Keratinocyte (primary cell): ENCODE data around the gene CCDC141. TPM values are rescaled to one million over a fixed set of nuclear protein-coding genes. Genes with fewer than 3 reads are reported as not detected.
A peak's percentile ranks its signal among the peaks of the same experiment; 100 is the strongest.

ENCODE experiments used
- DNase-seq: peaks from one replicate; pipeline ENCODE4 v3.0.0-alpha.2; 2011; ENCODE audit warnings: low read depth, missing footprints, low spot score
- FAIRE-seq: peaks from 2 replicates; lab custom pipeline; 2011; peaks lifted over from hg19 to GRCh38; lab: Jason Lieb, UNC
- H2AFZ ChIP-seq: 2 replicates; pipeline ENCODE4 v1.6.0; 2012; ENCODE audit warnings: low read length, control low read depth, inconsistent platforms; ENCODE audit not compliant: control insufficient read depth
- H3K27ac ChIP-seq: 2 replicates; pipeline ENCODE4 v1.5.1; 2011; ENCODE audit warnings: low read length; ENCODE audit not compliant: control insufficient read depth, insufficient read depth
- H3K27me3 ChIP-seq: 3 replicates; pipeline ENCODE4 v1.6.0; 2011; ENCODE audit warnings: low read length; ENCODE audit not compliant: control insufficient read depth, insufficient read depth; ENCODE audit errors: extremely low read depth
- H3K36me3 ChIP-seq, 2 experiments: 2 replicates in 1 of 2; 3 replicates in 1 of 2; pipeline ENCODE4 v1.5.1; 2011; ENCODE audit warnings: low read length in 2 of 2, mild to moderate bottlenecking in 1 of 2; ENCODE audit not compliant: control insufficient read depth in 2 of 2, insufficient read depth in 2 of 2; ENCODE audit errors: extremely low read depth in 1 of 2
- H3K4me1 ChIP-seq: 3 replicates; pipeline ENCODE4 v1.5.1; 2011; ENCODE audit warnings: low read length; ENCODE audit not compliant: control insufficient read depth, insufficient read depth; ENCODE audit errors: extremely low read depth
- H3K4me2 ChIP-seq: 3 replicates; pipeline ENCODE4 v1.6.0; 2011; ENCODE audit warnings: low read depth, low read length; ENCODE audit not compliant: control insufficient read depth, insufficient read depth; ENCODE audit errors: extremely low read depth
- H3K4me3 ChIP-seq, 3 experiments: fragments of 200-600 bp in 1 of 3; sonication (generic) in 1 of 3; 2 replicates in 2 of 3; 3 replicates in 1 of 3; pipeline ENCODE4 v1.5.1; 2011 to 2016; ENCODE audit warnings: low read length in 3 of 3, mild to moderate bottlenecking in 3 of 3, control low read depth in 2 of 3, inconsistent platforms in 1 of 3, low read depth in 1 of 3, mixed read lengths in 1 of 3, mixed run types in 1 of 3, moderate library complexity in 1 of 3; ENCODE audit not compliant: control insufficient read depth in 2 of 3, insufficient read depth in 2 of 3; ENCODE audit errors: extremely low read depth in 1 of 3
- H3K79me2 ChIP-seq: 2 replicates; pipeline ENCODE4 v1.6.0; 2012; ENCODE audit warnings: low read length; ENCODE audit not compliant: control insufficient read depth, insufficient read depth
- H3K9ac ChIP-seq: 3 replicates; pipeline ENCODE4 v1.6.0; 2011; ENCODE audit warnings: low read length; ENCODE audit not compliant: control insufficient read depth, insufficient read depth; ENCODE audit errors: extremely low read depth
- H3K9me1 ChIP-seq: 3 replicates; pipeline ENCODE4 v1.6.0; 2011; ENCODE audit warnings: low read length; ENCODE audit not compliant: control insufficient read depth, insufficient read depth; ENCODE audit errors: extremely low read depth
- H3K9me3 ChIP-seq: 2 replicates; pipeline ENCODE4 v1.5.1; 2012; ENCODE audit warnings: low read depth, low read length; ENCODE audit not compliant: control insufficient read depth
- H4K20me1 ChIP-seq: 3 replicates; pipeline ENCODE4 v1.6.0; 2011; ENCODE audit warnings: low read length; ENCODE audit not compliant: control insufficient read depth, insufficient read depth; ENCODE audit errors: extremely low read depth
- CTCF ChIP-seq, 3 experiments: IDR thresholded peaks in 1 of 3; conservative IDR thresholded peaks in 1 of 3; optimal IDR thresholded peaks in 1 of 3; 2 replicates in 2 of 3; 3 replicates in 1 of 3; pipeline versions ENCODE3 to v1.5.1; 2011; ENCODE audit warnings: low read length in 3 of 3, mild to moderate bottlenecking in 3 of 3, moderate library complexity in 2 of 3, control low read depth in 1 of 3, inconsistent platforms in 1 of 3; ENCODE audit not compliant: insufficient read depth in 2 of 3; ENCODE audit errors: extremely low read depth in 1 of 3
- EZH2 ChIP-seq: IDR thresholded peaks from one replicate; pipeline ENCODE4 v1.6.1; 2012; ENCODE audit warnings: inconsistent platforms, mild to moderate bottlenecking, low read length, moderate library complexity
- dilution Hi-C: fragments of 300-500 bp; cut with MboI; formaldehyde crosslinking; loops from one replicate; pipeline ENCODE4 v1.7.0; 2020; ENCODE audit warnings: low sequenced_read_pairs; ENCODE audit not compliant: extremely low pct_ligation_motif_present
- polyA plus RNA-seq, 5 experiments: library from polyadenylated mRNA; depleted of rRNA in 3 of 5; stranded (reverse) in 3 of 5; stranded (forward) in 1 of 5; unstranded in 1 of 5; fragments of >200 nt; gene quantifications; 1 replicate in 1 of 5; 2 replicates in 3 of 5; 3 replicates in 1 of 5; pipeline versions ENCODE4 v1.2.1 to v1.2.3, GENCODE V29; 2011 to 2012; ENCODE audit warnings: missing spikeins in 2 of 5, low read depth in 1 of 5, low replicate concordance in 1 of 5

The CCDC141 gene
- polyA plus RNA-seq, 1 donor (not counting 4 experiments of a cell fraction or from before 2014, with no cell fraction given), result not detected

DNA sequence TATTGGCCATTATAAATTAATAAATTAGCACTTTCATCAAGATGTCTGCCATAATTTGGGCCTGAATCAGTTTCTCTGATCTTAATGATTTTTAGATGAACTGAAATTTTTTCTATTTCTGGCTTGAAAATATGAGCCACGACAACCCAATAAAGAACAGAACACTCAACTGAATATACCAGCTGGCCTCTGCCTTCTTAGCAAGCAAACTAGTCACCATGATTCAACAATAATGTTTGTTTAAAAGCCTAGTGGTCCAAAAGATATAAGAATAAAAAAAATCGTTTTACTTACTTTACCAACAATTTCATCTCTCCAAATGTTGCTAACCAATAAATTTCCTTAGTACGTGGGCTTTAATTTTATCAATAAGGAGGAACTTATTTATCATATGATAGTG lies 176.0 kb downstream of the CCDC141 start:
- no peaks in the 10 kb centered on the region for H4K20me1 ChIP-seq
- H2AFZ ChIP-seq, result peak overlapping the region; percentile 84
- no peak overlapping the region for H3K4me2 ChIP-seq
- TF ChIP-seq EZH2, result no peak
- TF ChIP-seq CTCF (optimal IDR thresholded peaks at IDR 0.05 in 1 of 3, IDR thresholded peaks at IDR 0.05 in 1 of 3, conservative IDR thresholded peaks at IDR 0.05 in 1 of 3; ENCODE audit: extremely low read depth in 1 of 3, insufficient read depth in 2 of 3, low read length in 3 of 3), result no peak
- no peaks in the 10 kb centered on the region for H3K36me3 ChIP-seq
- DNase-seq (no peak), FAIRE-seq (no peak)
- no peaks in the 10 kb centered on the region for H3K9me1 ChIP-seq
- dilution Hi-C loops, result no loop called here
- H3K4me3 ChIP-seq, result no peak overlapping the region
- no peaks in the 10 kb centered on the region for H3K9me3 ChIP-seq
- H3K27me3 ChIP-seq, result no peaks in the 10 kb centered on the region
- peaks cover 16% of the 10 kb centered on the region for H3K4me1 ChIP-seq
- no peaks in the 10 kb centered on the region for H3K79me2 ChIP-seq
- H3K9ac ChIP-seq, result no peak overlapping the region
- H3K27ac ChIP-seq, result no peak overlapping the region

GRCh38 chr2:178871536-178871935 lies 178.4 kb downstream of the CCDC141 start:
- Histone ChIP-seq H3K4me2 (no peak overlapping the region), H3K27me3 (no peaks in the 10 kb centered on the region), H2AFZ (no peak overlapping the region), H3K4me1 (peaks cover 16% of the 10 kb centered on the region), H3K9me1 (no peaks in the 10 kb centered on the region), H3K79me2 (no peaks in the 10 kb centered on the region), H3K36me3 (no peaks in the 10 kb centered on the region), H4K20me1 (no peaks in the 10 kb centered on the region), H3K27ac (no peak overlapping the region), H3K9me3 (no peaks in the 10 kb centered on the region), H3K9ac (no peak overlapping the region), H3K4me3 (no peak overlapping the region)
- FAIRE-seq (no peak), DNase-seq (no peak)
- TF ChIP-seq EZH2 (no peak), CTCF (optimal IDR thresholded peaks at IDR 0.05 in 1 of 3, IDR thresholded peaks at IDR 0.05 in 1 of 3, conservative IDR thresholded peaks at IDR 0.05 in 1 of 3; ENCODE audit: extremely low read depth in 1 of 3, insufficient read depth in 2 of 3, low read length in 3 of 3) (no peak)
- dilution Hi-C loops, result no loop called here
